PC-9 (cell line): ENCODE data around the gene RBP7. TPM values are rescaled to one million over a fixed set of nuclear protein-coding genes. Genes with fewer than 3 reads are reported as not detected.

Experiments used
- BruUV-seq: library from RNA; stranded (reverse); fragments of 400-500 nt; replicated peaks from 2 replicates; lab custom pipeline; 2021; lab: Mats Ljungman, UMichigan
- CTCF ChIA-PET: fragments of 300-600 bp; sonication (Branson Sonifier 250); formaldehyde crosslinking; loops from one replicate; lab custom pipeline; 2022; ENCODE audit warnings: antibody characterized with exemption; lab: Charles Lee
- POLR2A ChIA-PET: fragments of 300-600 bp; sonication (Branson Sonifier 250); formaldehyde crosslinking; loops from one replicate; lab custom pipeline; 2022; ENCODE audit warnings: antibody characterized with exemption; ENCODE audit not compliant: unreplicated experiment; lab: Charles Lee
- DNase-seq, 2 experiments: peaks; one replicate each; pipeline versions ENCODE4 v3.0.0 to v3.0.0-alpha.2; 2015 to 2022; ENCODE audit warnings: mixed read lengths in 1 of 2
- H2AFZ ChIP-seq: fragments of 200-600 bp; sonication (generic); 2 replicates; pipeline ENCODE4 v1.8.1; 2017; ENCODE audit warnings: antibody characterized with exemption
- H3F3A ChIP-seq: fragments of 200-600 bp; sonication (generic); 2 replicates; pipeline ENCODE4 v1.8.1; 2017; ENCODE audit warnings: antibody characterized with exemption, mild to moderate bottlenecking, low read depth; ENCODE audit not compliant: insufficient read depth
- H3K27ac ChIP-seq: fragments of 200-600 bp; sonication (generic); 2 replicates; pipeline ENCODE4 v1.6.1; 2016; ENCODE audit warnings: mixed run types
- H3K27me3 ChIP-seq: fragments of 200-600 bp; sonication (generic); 2 replicates; pipeline ENCODE4 v1.6.1; 2016; ENCODE audit warnings: low read depth, mixed run types; ENCODE audit not compliant: insufficient read depth
- H3K36me3 ChIP-seq: fragments of 200-600 bp; sonication (generic); 2 replicates; pipeline ENCODE4 v1.6.1; 2016; ENCODE audit warnings: low read depth, mixed run types
- H3K4me1 ChIP-seq: fragments of 200-600 bp; sonication (generic); replicated peaks from 2 replicates; pipeline ENCODE4 v1.6.1; 2016; ENCODE audit warnings: mixed run types; ENCODE audit not compliant: insufficient read depth
- H3K4me2 ChIP-seq: fragments of 200-600 bp; sonication (generic); 2 replicates; pipeline ENCODE4 v1.6.1; 2017; ENCODE audit warnings: mixed run types
- H3K4me3 ChIP-seq: fragments of 200-600 bp; sonication (generic); 2 replicates; pipeline ENCODE4 v1.6.1; 2016; ENCODE audit warnings: mixed run types
- H3K79me2 ChIP-seq: fragments of 200-600 bp; sonication (generic); 2 replicates; pipeline ENCODE4 v1.6.1; 2017; ENCODE audit warnings: low read depth, mixed run types
- H3K9me2 ChIP-seq: fragments of 200-600 bp; sonication (generic); 2 replicates; pipeline ENCODE4 v1.8.1; 2017; ENCODE audit warnings: mild to moderate bottlenecking; ENCODE audit not compliant: insufficient read depth
- H3K9me3 ChIP-seq: fragments of 200-600 bp; sonication (generic); 2 replicates; pipeline ENCODE4 v1.8.1; 2016; ENCODE audit warnings: low read depth; ENCODE audit not compliant: insufficient read depth
- H4K20me1 ChIP-seq: fragments of 200-600 bp; sonication (generic); 2 replicates; pipeline ENCODE4 v1.8.1; 2017; ENCODE audit not compliant: insufficient read depth
- EZH2 ChIP-seq: fragments of 200-600 bp; sonication (generic); IDR thresholded peaks from 2 replicates; pipeline ENCODE4 v1.8.0; 2017; ENCODE audit warnings: antibody characterized with exemption, low read depth
- intact Hi-C: fragments of 100-400 bp; cut with micrococcal nuclease; formaldehyde crosslinking; loops from one replicate; pipeline ENCODE4 v1.10.0; 2022; ENCODE audit not compliant: unreplicated experiment
- total RNA-seq: library from RNA; stranded (reverse); gene quantifications from 2 replicates; pipeline ENCODE4 v1.2.3, GENCODE V29; 2021
- TF ChIP-seq, protein P1 (sequence below): fragments of 200-600 bp; sonication (generic); conservative IDR thresholded peaks from 2 replicates; pipeline ENCODE4 v1.6.1; 2017; ENCODE audit warnings: mixed run types, antibody characterized with exemption, mild to moderate bottlenecking, moderate library complexity

The RBP7 gene
- total RNA-seq, 1 experiment from 2014 or later: 0.61 TPM

DNA sequence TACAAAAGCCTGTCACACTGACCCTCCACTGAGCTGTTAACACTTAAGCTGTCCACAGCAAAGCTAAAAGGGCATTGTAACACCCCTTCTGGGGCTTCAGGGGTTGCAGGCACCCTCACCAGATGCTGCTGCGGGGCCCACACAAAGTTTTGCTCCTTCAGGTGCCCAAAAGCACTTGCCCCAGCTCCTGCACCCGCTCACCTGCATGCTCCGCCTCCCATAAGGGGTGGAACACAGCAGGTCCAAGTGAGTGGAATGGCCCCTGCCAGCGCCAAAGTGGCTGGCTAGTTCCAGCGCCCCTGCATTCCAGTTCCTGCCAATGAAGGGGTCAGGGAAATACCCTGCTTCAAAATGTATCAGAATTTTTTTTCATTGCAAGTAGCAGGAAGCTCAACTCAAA is 7.3 kb upstream of the RBP7 start:
- H3K36me3 ChIP-seq: no peaks in the 10 kb centered on the region

GRCh38 chr1:9990944-9991343 is 6.1 kb upstream of the RBP7 start:
- H3K27ac ChIP-seq: no peak overlapping the region
- H3K36me3 ChIP-seq: no peaks in the 10 kb centered on the region
- no TSS peak for BruUV-seq
- CTCF ChIA-PET: no interaction called here
- DNase-seq: no peak
- H3F3A ChIP-seq: no peaks in the 10 kb centered on the region
- no peak overlapping the region for H2AFZ ChIP-seq
- H3K4me1 ChIP-seq: no peaks in the 10 kb centered on the region
- no peak overlapping the region for H3K4me3 ChIP-seq
- no peaks in the 10 kb centered on the region for H3K27me3 ChIP-seq
- H3K4me2 ChIP-seq: no peak overlapping the region
- no peaks in the 10 kb centered on the region for H3K79me2 ChIP-seq
- H4K20me1 ChIP-seq: no peaks in the 10 kb centered on the region
- H3K9me2 ChIP-seq: no peaks in the 10 kb centered on the region
- no peaks in the 10 kb centered on the region for H3K9me3 ChIP-seq
- POLR2A ChIA-PET: interaction anchor here (0.6 kb wide), 1 partner anchor 98 kb away, joined by 4 read pairs; no protein-coding TSS in a partner anchor
- intact Hi-C loops: no loop called here
- TF ChIP-seq, protein P1, sequence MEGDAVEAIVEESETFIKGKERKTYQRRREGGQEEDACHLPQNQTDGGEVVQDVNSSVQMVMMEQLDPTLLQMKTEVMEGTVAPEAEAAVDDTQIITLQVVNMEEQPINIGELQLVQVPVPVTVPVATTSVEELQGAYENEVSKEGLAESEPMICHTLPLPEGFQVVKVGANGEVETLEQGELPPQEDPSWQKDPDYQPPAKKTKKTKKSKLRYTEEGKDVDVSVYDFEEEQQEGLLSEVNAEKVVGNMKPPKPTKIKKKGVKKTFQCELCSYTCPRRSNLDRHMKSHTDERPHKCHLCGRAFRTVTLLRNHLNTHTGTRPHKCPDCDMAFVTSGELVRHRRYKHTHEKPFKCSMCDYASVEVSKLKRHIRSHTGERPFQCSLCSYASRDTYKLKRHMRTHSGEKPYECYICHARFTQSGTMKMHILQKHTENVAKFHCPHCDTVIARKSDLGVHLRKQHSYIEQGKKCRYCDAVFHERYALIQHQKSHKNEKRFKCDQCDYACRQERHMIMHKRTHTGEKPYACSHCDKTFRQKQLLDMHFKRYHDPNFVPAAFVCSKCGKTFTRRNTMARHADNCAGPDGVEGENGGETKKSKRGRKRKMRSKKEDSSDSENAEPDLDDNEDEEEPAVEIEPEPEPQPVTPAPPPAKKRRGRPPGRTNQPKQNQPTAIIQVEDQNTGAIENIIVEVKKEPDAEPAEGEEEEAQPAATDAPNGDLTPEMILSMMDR: no peak
- no peak for TF ChIP-seq EZH2

More for the DNA sequence above, 7.3 kb upstream of the RBP7 start:
- Histone ChIP-seq H3F3A (no peaks in the 10 kb centered on the region), H3K79me2 (no peaks in the 10 kb centered on the region), H3K4me2 (no peak overlapping the region), H2AFZ (no peak overlapping the region), H3K27me3 (no peaks in the 10 kb centered on the region), H4K20me1 (no peaks in the 10 kb centered on the region), H3K9me3 (no peaks in the 10 kb centered on the region), H3K4me1 (no peaks in the 10 kb centered on the region), H3K4me3 (no peak overlapping the region), H3K27ac (no peak overlapping the region), H3K9me2 (no peaks in the 10 kb centered on the region)
- no peak for DNase-seq
- no TSS peak for BruUV-seq
- TF ChIP-seq, protein P1: no peak
- TF ChIP-seq EZH2: no peak
- CTCF ChIA-PET: no interaction called here
- POLR2A ChIA-PET: interaction anchor here (0.6 kb wide), 1 partner anchor 151 kb away, joined by 7 read pairs; no protein-coding TSS in a partner anchor
- intact Hi-C loops: no loop called here

DNA sequence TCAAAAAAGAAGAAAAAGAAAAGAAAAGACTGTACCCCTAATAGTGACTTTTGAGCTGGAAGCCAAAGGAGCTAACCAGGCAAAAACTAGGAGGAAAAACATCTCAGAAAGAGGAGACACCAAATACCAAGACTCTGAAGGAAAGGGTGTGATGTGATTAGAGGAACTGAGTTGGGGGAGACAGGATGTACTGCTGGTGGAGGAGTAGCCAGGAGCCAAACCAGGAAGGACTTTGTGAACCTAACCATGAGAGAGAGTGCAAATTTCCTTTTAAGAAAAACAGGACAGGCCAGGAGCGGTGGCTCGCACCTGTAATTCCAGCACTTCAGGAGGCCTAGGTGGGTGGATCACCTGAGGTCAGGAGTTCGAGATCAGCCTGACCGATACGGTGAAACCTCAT is 4.1 kb upstream of the RBP7 start:
- no TSS peak for BruUV-seq
- Histone ChIP-seq H3K9me3 (no peaks in the 10 kb centered on the region), H3K9me2 (no peaks in the 10 kb centered on the region), H3K4me2 (no peak overlapping the region), H2AFZ (no peak overlapping the region), H3K4me1 (no peaks in the 10 kb centered on the region), H3K27me3 (no peaks in the 10 kb centered on the region), H4K20me1 (no peaks in the 10 kb centered on the region), H3K4me3 (no peak overlapping the region), H3F3A (no peaks in the 10 kb centered on the region), H3K36me3 (no peaks in the 10 kb centered on the region), H3K79me2 (no peaks in the 10 kb centered on the region), H3K27ac (no peak overlapping the region)
- TF ChIP-seq EZH2: no peak
- TF ChIP-seq, protein P1: no peak
- intact Hi-C loops: no loop called here
- no peak for DNase-seq
- CTCF ChIA-PET: no interaction called here
- POLR2A ChIA-PET: no interaction called here
